Liver (tissue), 3 donors: ENCODE results near the gene ANO7.

Experiments
- SP1 ChIP-seq: IDR thresholded peaks from 2 replicates; pipeline ENCODE4 v1.6.1; 2018; ENCODE audit warnings: antibody characterized with exemption, mild to moderate bottlenecking
- TAF1 ChIP-seq: conservative IDR thresholded peaks from 2 replicates; pipeline ENCODE4 v1.6.1; 2016; ENCODE audit warnings: antibody characterized with exemption, mild to moderate bottlenecking
- TF ChIP-seq, protein P1 (sequence below): fragments of 150-350 bp; IDR thresholded peaks from 2 replicates; pipeline ENCODE4 v1.5.1; 2017; ENCODE audit warnings: improper control_type of control experiment, low read depth, low read length; ENCODE audit not compliant: missing input control
- donor health status: healthy.
- donor health status: healthy.

DNA sequence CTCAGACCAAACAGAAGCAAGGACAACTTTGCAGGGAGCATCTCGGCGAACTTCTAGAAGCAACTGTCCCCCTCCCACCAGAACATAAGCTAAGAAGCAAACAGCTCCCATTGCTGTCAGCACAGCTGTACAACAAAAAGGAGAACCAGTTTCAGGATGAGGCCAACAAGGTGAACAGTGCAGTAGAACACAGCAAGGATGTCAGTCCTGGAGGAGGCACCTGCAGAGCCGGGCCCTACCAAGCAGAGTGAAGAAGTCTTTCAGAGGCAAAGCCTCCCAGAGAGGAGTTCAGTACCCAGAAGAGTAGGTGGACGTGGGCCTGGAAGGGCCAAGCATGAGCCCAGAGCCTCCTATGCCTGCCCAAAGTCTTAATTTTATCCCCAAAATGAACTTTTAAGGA, 40.2 kb upstream of the ANO7 start:
- TF ChIP-seq SP1 (no peak), TAF1 (no peak)
- TF ChIP-seq, protein P1, sequence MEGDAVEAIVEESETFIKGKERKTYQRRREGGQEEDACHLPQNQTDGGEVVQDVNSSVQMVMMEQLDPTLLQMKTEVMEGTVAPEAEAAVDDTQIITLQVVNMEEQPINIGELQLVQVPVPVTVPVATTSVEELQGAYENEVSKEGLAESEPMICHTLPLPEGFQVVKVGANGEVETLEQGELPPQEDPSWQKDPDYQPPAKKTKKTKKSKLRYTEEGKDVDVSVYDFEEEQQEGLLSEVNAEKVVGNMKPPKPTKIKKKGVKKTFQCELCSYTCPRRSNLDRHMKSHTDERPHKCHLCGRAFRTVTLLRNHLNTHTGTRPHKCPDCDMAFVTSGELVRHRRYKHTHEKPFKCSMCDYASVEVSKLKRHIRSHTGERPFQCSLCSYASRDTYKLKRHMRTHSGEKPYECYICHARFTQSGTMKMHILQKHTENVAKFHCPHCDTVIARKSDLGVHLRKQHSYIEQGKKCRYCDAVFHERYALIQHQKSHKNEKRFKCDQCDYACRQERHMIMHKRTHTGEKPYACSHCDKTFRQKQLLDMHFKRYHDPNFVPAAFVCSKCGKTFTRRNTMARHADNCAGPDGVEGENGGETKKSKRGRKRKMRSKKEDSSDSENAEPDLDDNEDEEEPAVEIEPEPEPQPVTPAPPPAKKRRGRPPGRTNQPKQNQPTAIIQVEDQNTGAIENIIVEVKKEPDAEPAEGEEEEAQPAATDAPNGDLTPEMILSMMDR, result no peak
